Endothelial cell of umbilical vein (primary cell): Measurements from ENCODE around the gene CMTR2.

Experiments
- EZH2 ChIP-seq: IDR thresholded peaks from 2 replicates; pipeline ENCODE4 v1.6.1; 2012; ENCODE audit warnings: borderline replicate concordance, low read depth, mild to moderate bottlenecking, moderate library complexity, low read length, inconsistent platforms; ENCODE audit not compliant: severe bottlenecking
- JUN ChIP-seq: IDR thresholded peaks from 2 replicates; pipeline ENCODE4 v1.6.1; 2011; ENCODE audit warnings: borderline replicate concordance, low read depth; ENCODE audit not compliant: insufficient read length, insufficient read depth
- MYC ChIP-seq: IDR thresholded peaks from one replicate; pipeline ENCODE4 v1.6.1; 2011; ENCODE audit warnings: mild to moderate bottlenecking, low read depth, low read length
- POLR2A ChIP-seq: IDR thresholded peaks from 2 replicates; pipeline ENCODE4 v1.6.1; 2012; ENCODE audit warnings: low read depth, mild to moderate bottlenecking, control low read depth, low read length
- POLR2AphosphoS5 ChIP-seq: IDR thresholded peaks from 2 replicates; pipeline ENCODE4 v1.6.1; 2012; ENCODE audit warnings: low read depth, mild to moderate bottlenecking, control low read depth, low read length, moderate library complexity; ENCODE audit not compliant: insufficient read depth
- TF ChIP-seq, protein P1 (sequence below), 2 donors: IDR thresholded peaks; 1 replicate in 1 of 2; 2 replicates in 1 of 2; pipeline ENCODE4 v1.5.1; 2011; ENCODE audit warnings: low read length in 2 of 2, mild to moderate bottlenecking in 2 of 2, moderate library complexity in 2 of 2, control low read depth in 1 of 2, inconsistent platforms in 1 of 2, low read depth in 1 of 2; ENCODE audit not compliant: insufficient read depth in 1 of 2; ENCODE audit errors: extremely low read depth in 1 of 2
- TF ChIP-seq, protein P2 (sequence below): IDR thresholded peaks from 2 replicates; pipeline ENCODE4 v1.6.1; 2011; ENCODE audit not compliant: insufficient read depth, insufficient read length

GRCh38 chr16:71250461-71251235 lies 38.6 kb downstream of the CMTR2 start:
- TF ChIP-seq, protein P1, sequence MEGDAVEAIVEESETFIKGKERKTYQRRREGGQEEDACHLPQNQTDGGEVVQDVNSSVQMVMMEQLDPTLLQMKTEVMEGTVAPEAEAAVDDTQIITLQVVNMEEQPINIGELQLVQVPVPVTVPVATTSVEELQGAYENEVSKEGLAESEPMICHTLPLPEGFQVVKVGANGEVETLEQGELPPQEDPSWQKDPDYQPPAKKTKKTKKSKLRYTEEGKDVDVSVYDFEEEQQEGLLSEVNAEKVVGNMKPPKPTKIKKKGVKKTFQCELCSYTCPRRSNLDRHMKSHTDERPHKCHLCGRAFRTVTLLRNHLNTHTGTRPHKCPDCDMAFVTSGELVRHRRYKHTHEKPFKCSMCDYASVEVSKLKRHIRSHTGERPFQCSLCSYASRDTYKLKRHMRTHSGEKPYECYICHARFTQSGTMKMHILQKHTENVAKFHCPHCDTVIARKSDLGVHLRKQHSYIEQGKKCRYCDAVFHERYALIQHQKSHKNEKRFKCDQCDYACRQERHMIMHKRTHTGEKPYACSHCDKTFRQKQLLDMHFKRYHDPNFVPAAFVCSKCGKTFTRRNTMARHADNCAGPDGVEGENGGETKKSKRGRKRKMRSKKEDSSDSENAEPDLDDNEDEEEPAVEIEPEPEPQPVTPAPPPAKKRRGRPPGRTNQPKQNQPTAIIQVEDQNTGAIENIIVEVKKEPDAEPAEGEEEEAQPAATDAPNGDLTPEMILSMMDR (IDR thresholded peaks at IDR 0.05; ENCODE audit: extremely low read depth in 1 of 2, insufficient read depth in 1 of 2, low read depth in 1 of 2, low read length in 2 of 2): no peak
- TF ChIP-seq JUN (no peak), POLR2AphosphoS5 (no peak), POLR2A (no peak), EZH2 (no peak), MYC (no peak)
- TF ChIP-seq, protein P2, sequence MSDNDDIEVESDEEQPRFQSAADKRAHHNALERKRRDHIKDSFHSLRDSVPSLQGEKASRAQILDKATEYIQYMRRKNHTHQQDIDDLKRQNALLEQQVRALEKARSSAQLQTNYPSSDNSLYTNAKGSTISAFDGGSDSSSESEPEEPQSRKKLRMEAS: no peak
